Endothelial cell (in vitro differentiated cells): ENCODE data around the gene KRT82. TPM values are rescaled to one million over a fixed set of nuclear protein-coding genes. Genes with fewer than 3 reads are reported as not detected.

Experiments
- DNase-seq: peaks from one replicate; pipeline ENCODE4 v3.0.0; 2021; ENCODE audit warnings: low spot score
- H3K27ac Mint-ChIP-seq: one replicate; pipeline ENCODE4 v1.8.0; 2021; ENCODE audit warnings: mixed read lengths, inconsistent platforms; ENCODE audit not compliant: unreplicated experiment
- H3K27me3 Mint-ChIP-seq: one replicate; pipeline ENCODE4 v1.8.0; 2021; ENCODE audit warnings: mild to moderate bottlenecking, moderate library complexity, mixed read lengths, inconsistent platforms; ENCODE audit not compliant: unreplicated experiment
- H3K36me3 Mint-ChIP-seq: one replicate; pipeline ENCODE4 v1.8.0; 2021; ENCODE audit warnings: mild to moderate bottlenecking, low read depth, mixed read lengths, inconsistent platforms; ENCODE audit not compliant: unreplicated experiment
- H3K4me1 Mint-ChIP-seq: one replicate; pipeline ENCODE4 v1.8.0; 2021; ENCODE audit warnings: mild to moderate bottlenecking, mixed read lengths, inconsistent platforms; ENCODE audit not compliant: unreplicated experiment
- H3K4me3 Mint-ChIP-seq: one replicate; pipeline ENCODE4 v1.8.0; 2021; ENCODE audit warnings: mild to moderate bottlenecking, mixed read lengths, inconsistent platforms; ENCODE audit not compliant: unreplicated experiment
- H3K9me3 Mint-ChIP-seq: one replicate; pipeline ENCODE4 v1.8.0; 2021; ENCODE audit warnings: mixed read lengths, inconsistent platforms; ENCODE audit not compliant: unreplicated experiment
- total RNA-seq: library from RNA; stranded (reverse); fragmentation: NEBNext Ultra II Directional; extraction: Animal tissue kit (Norgen Biotek cat#: 25700); gene quantifications from one replicate; pipeline ENCODE4 v1.2.1, GENCODE V29; 2021; ENCODE audit not compliant: unreplicated experiment
- TF ChIP-seq, protein P1 (sequence below): fragments of 200-600 bp; sonication (generic); IDR thresholded peaks from one replicate; pipeline ENCODE4 v1.5.0; 2021; ENCODE audit warnings: antibody characterized with exemption; ENCODE audit not compliant: unreplicated experiment

The KRT82 gene
- total RNA-seq, 1 donor from 2014 or later: not detected

DNA sequence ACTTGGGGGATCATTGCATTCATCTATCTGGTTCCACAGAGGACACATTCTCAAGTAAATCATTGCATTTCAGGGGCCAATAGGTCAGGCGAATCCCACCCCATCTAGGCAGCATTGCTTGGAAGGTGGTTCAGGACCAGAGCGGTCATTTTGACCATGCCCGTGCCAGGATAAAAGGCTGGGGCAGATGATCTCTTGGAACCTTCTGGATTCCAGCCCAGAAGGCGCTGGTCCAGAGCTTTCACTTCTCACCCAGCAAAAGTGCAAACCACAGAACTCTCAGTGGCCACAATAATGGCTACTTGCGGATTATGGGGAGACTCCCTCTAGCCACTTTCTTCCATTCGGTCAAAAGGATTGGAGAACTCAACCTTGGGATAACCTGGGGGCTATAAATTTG, 38.3 kb downstream of the KRT82 start:
- DNase-seq: no peak
- H3K36me3 Mint-ChIP-seq: no peaks in the 10 kb centered on the region
- no peak overlapping the region for H3K27ac Mint-ChIP-seq
- no peaks in the 10 kb centered on the region for H3K4me1 Mint-ChIP-seq
- H3K4me3 Mint-ChIP-seq: no peak overlapping the region
- TF ChIP-seq, protein P1, sequence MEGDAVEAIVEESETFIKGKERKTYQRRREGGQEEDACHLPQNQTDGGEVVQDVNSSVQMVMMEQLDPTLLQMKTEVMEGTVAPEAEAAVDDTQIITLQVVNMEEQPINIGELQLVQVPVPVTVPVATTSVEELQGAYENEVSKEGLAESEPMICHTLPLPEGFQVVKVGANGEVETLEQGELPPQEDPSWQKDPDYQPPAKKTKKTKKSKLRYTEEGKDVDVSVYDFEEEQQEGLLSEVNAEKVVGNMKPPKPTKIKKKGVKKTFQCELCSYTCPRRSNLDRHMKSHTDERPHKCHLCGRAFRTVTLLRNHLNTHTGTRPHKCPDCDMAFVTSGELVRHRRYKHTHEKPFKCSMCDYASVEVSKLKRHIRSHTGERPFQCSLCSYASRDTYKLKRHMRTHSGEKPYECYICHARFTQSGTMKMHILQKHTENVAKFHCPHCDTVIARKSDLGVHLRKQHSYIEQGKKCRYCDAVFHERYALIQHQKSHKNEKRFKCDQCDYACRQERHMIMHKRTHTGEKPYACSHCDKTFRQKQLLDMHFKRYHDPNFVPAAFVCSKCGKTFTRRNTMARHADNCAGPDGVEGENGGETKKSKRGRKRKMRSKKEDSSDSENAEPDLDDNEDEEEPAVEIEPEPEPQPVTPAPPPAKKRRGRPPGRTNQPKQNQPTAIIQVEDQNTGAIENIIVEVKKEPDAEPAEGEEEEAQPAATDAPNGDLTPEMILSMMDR: no peak
- peaks cover 3% of the 10 kb centered on the region for H3K27me3 Mint-ChIP-seq
- H3K9me3 Mint-ChIP-seq: no peaks in the 10 kb centered on the region

DNA sequence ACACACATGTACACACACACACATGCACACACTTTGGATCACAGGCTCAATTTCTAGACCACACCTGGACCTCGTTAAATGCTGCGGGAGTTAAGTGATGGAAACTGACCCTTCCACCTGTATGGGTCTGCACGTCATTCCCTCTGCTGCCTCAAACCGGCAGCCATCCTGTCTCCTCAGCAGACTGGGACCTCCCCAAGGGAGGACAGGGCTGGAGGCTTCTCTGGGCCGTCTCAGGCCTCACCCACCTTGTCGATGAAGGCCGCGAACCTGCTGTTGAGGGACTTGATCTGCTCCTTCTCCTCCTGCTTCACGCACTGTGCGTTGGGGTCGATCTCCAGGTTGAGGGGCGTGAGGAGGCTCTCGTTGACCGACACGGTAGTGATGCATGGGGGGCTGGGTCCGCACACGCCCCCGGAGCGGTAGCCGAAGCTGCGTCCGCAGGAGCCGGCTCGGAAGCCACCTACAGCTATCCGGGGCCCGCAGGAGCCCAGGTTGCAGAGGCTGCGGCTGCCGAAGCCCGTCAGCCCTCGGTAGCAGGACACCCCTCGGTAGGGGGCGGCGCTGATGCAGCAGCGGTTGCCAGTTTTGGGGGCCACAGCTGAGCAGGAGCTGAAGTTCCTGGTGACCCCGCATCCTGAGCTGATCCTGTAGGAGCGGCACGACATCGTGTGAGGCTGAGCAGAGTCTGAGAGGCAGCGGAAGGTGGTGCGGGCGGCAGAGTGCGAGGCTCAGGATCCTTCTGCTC, 39.2 kb downstream of the KRT82 start, which contains the start of gene KRT85:
Gene KRT85, minus strand, starts transcription at position 744 of the 748 bp plus-strand sequence. Its CDS starts 76 bp downstream, at position 668.
- TF ChIP-seq, protein P1: no peak
- Mint-ChIP-seq H3K36me3 (no peaks in the 10 kb centered on the region), H3K4me3 (no peak within 1 kb of the TSS), H3K4me1 (no peaks in the 10 kb centered on the region), H3K27ac (no peak within 1 kb of the TSS), H3K27me3 (peaks cover 7% of the 10 kb centered on the region), H3K9me3 (no peaks in the 10 kb centered on the region)
- no peak for DNase-seq

DNA sequence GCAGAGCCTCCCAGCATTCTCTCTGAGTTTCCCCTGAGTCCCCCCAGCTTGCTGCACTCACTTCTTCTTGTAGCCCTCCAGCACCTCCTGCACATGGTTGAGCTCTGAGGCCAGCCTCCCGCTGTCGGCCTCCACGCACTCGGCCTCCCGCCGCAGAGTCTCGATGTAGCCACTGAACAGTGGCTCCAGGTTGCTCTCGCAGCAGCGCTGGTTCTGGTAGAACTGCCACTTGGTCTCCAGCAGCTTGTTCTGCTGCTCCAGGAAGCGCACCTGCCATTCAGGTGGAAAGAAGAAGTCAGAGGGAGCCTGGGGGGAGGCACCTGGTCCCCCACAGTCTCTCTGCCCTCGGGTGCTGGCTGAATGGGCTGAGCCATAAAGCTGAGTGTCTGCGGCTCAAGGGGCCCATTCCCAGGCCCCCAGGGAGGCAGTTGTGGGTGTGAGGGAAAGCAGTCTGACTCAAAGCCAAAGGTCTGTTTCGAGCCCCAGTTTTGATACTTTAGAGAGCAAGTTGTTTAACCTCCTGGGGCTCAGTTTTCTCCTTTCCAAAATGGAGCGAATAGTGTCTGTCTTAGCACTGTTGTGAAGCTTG, 41.1 kb downstream of the KRT82 start:
- Mint-ChIP-seq H3K36me3 (no peaks in the 10 kb centered on the region), H3K4me3 (no peak overlapping the region), H3K27me3 (peaks cover 7% of the 10 kb centered on the region), H3K4me1 (no peaks in the 10 kb centered on the region), H3K27ac (no peak overlapping the region), H3K9me3 (no peaks in the 10 kb centered on the region)
- TF ChIP-seq, protein P1: no peak
- DNase-seq: no peak

DNA sequence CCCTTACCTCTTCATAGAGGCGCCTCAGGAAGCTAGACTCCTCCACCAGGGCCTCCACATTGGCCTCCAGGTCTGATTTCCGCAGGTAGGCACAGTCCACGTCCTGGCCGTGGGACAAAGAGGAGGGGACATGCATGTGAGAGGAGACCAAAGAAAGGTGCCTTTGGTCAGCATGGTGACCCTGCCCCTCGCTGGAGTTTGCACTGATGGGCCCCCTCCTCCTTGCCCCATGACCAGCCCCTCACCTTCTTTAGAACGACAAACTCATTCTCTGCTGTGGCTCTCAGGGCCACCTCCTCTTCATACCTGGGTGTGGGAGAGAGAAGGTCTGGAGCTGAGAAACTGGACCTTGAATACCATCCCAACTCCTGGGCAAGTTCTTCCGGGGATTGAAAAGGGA, 42.1 kb downstream of the KRT82 start:
- Mint-ChIP-seq H3K27ac (no peak overlapping the region), H3K4me1 (peaks cover 4% of the 10 kb centered on the region), H3K36me3 (no peaks in the 10 kb centered on the region), H3K4me3 (no peak overlapping the region), H3K9me3 (no peaks in the 10 kb centered on the region), H3K27me3 (peaks cover 10% of the 10 kb centered on the region)
- DNase-seq: no peak
- TF ChIP-seq, protein P1: no peak

DNA sequence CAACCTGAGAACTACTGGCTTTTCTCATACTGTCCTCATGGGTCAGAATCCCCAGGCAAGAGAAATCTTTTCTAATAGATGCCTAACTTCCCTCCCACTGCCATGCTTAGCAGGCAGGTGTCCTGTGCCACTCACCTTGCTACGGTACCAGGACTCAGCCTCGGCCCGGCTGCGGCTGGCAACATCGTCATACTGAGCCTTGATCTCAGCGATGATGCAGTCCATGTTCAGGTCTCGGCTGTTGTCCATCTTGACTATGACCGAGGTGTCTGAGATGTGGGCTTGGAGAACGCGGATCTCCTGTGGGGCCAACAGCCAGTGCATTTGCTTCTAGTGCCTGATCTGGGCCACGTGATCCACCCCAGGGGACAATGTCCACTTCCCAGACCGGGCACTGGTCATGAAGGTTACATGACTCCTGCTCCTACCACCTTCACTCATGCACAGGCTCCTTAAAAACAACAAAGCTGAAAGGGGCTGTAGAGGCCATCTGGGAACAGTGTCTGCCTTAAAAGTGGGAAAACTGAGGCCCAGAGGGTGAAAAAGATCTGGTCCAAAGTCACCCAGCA, 42.9 kb downstream of the KRT82 start:
- TF ChIP-seq, protein P1: no peak
- Mint-ChIP-seq H3K27me3 (peaks cover 10% of the 10 kb centered on the region), H3K27ac (no peak overlapping the region), H3K36me3 (no peaks in the 10 kb centered on the region), H3K4me3 (no peak overlapping the region), H3K9me3 (no peaks in the 10 kb centered on the region), H3K4me1 (peaks cover 8% of the 10 kb centered on the region)
- no peak for DNase-seq
